Suprapubic skin (tissue), 3 donors: Measurements from ENCODE around the gene ITSN2.

Experiments used
- CTCF ChIP-seq, 2 donors: fragments of 200-600 bp in 1 of 2; fragments of 450-650 bp in 1 of 2; sonication (generic) in 1 of 2; IDR thresholded peaks; one replicate each; pipeline ENCODE4 v1.5.1; 2016 to 2019; ENCODE audit warnings: antibody characterized with exemption in 2 of 2, mild to moderate bottlenecking in 1 of 2, moderate library complexity in 1 of 2
- POLR2AphosphoS5 ChIP-seq, 3 donors: sonication (generic); formaldehyde crosslinking; IDR thresholded peaks; one replicate each; pipeline ENCODE4 v1.6.1; 2017; ENCODE audit warnings: antibody characterized with exemption in 3 of 3

- TF ChIP-seq POLR2AphosphoS5 (IDR thresholded peaks at IDR 0.05) (no peak), CTCF (IDR thresholded peaks at IDR 0.05) (no peak)
Observed at GRCh38 chr2:24207359-24207758, 153.0 kb downstream of the ITSN2 start.
